Brain pericyte (primary cell): Measurements from ENCODE around the gene SNTG2.

Experiments used
- DNase-seq: peaks from one replicate; pipeline ENCODE4 v3.0.0-alpha.2; 2012; ENCODE audit warnings: low read depth, low spot score

SNTG2 gene

GRCh38 chr2:951224-952006 lies 766 bp downstream of the SNTG2 start:
- no peak for DNase-seq

DNA sequence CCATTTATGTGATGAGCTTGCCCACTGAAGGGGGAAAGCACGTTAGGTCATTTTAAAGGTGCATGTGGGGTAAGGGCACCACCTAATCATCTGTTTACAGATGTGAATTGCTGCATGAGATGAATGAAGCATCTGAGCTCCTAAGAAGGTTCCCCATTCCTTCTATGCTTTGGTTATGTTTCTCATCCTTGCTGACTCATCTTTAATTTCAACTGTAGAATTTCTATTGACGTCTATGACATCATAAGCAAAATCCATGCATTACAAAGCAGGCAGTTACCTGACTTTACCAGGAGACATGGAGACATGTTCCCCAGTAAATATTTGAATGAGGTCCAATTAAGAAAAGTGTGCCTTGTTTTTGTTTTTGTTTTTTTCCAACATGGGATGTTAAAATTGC lies 2.8 kb downstream of the SNTG2 start:
- no peak for DNase-seq

- DNase-seq, result no peak
Measured at GRCh38 chr2:953975-954686, 3.5 kb downstream of the SNTG2 start.

DNA sequence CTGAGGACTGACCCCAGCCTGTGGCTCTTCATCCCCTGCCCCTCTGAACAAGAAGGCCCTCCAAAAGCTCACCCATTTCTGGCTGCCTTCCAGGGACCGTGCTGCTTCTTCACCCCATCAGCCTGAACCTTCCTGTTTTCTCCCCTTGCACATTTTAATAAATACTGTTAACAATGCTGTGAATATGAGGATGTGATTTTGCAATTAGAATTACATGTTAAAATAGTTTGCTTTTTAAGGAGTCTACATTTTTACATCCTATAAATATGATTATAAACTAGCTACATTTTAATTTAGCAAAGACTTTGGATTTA lies 4.0 kb downstream of the SNTG2 start:
- no peak for DNase-seq

GRCh38 chr2:955829-956731 lies 5.4 kb downstream of the SNTG2 start:
- no peak for DNase-seq

DNA sequence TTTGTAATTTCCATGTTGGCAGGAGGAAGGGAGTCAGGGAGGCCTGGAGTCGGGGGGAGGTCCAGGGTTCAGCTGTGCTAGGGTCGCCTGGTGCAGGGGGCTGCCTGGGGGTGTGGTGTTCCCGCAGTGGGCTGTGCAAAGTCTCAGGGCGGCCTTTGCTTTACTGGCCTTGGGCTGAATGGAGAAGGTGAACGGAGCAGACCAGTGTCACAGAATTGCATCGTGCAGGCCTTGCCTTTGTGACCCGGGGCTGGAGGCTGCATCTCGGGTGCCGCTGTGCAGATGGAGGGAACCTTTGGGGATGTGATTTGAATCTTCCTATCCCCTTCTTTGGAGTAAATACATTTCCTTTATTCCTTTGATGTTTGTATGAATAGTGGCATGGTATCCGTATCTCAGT lies 8.8 kb downstream of the SNTG2 start:
- no peak for DNase-seq

GRCh38 chr2:960061-960736 lies 9.6 kb downstream of the SNTG2 start:
- DNase-seq, result no peak

DNA sequence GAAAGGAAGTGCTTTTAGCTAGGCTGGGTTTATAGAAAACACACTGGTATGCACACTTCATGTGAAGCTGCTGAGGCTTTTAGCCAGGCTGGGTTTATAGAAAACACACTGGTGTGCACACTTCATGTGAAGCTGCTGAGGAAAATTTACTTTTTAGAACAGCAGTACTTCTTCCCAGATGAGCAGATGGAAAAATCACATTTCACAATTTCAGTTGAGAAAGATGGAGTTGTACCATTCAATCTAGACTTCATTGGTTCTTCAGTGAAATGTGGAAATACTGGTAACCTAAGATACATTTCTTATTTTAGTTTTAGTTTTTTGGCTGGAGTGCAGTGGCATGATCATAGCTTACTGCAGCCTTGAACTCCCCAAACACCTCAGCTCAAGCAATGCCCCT lies 11.1 kb downstream of the SNTG2 start:
- no peak for DNase-seq

- no peak for DNase-seq
Measured at GRCh38 chr2:963876-964275, 13.2 kb downstream of the SNTG2 start.

- no peak for DNase-seq
Measured at GRCh38 chr2:964562-964961, 13.9 kb downstream of the SNTG2 start.

DNA sequence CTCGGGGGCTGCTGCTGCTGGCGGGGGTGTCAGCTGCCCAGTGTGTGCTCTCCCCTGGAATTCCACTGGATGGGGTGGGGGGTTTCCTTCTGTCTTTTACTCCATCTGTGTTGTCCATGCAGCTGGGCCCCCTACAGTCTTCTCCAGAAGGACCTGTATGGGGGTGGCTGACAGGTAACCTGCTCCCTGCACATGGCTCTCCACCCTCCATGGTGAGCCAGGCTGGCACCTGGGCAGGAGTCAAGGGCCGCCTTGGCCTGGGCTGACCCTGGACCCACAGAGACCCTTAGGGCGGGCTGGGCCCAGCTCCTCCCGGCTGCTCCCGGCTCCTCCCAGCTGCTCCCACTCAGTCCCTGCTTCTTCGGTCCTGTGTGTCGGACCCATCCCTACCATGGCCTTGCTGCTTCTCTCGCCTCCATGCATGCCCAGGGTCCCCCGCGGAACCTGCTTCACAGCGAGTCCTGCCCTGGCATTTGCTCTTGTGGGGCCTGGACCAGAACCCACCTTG lies 15.0 kb downstream of the SNTG2 start:
- no peak for DNase-seq

- no peak for DNase-seq
Measured at GRCh38 chr2:973129-973528, 22.5 kb downstream of the SNTG2 start.

DNA sequence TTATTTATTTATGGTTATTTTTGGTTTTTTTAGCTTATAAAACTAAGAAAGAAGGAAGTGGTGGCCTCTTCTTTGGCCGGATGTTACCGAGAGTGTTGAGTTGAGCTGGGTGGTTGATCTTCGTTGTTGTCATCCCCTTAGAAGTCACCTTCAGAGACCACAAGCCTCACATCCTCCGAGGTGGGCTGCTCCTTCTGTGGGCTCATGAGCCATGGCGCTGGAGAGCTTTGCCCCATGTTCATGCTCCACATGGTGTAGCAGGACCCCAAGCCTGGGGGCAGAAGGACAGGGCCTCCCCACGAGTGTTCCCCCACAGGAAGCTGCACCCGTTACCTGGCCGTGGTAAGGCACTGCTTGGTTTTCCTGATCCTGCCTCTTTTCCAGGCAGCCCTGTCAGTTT lies 23.4 kb downstream of the SNTG2 start:
- DNase-seq, result no peak

DNA sequence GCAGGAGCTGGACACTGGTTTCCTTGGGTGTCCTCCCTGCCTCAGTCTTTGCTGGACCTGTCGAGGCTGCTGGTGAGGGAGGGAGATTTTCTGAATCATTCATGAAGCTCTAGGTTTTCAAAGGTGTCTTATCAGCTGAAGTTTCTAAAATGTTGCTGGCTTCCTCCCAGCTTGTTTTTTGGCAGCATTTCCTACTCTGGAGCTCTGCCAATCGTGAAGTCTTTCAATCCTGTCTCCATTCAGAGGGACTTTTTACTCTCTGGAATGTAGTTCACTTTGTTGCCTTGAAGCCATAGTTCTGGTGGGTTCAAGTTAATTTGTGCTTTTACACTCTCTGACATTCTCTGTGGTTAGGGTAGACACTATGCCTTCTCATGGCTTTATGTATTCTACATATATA lies 23.9 kb downstream of the SNTG2 start:
- DNase-seq, result no peak

- DNase-seq, result no peak
Measured at GRCh38 chr2:975095-975494, 24.4 kb downstream of the SNTG2 start.

GRCh38 chr2:979069-979928 lies 28.6 kb downstream of the SNTG2 start:
- DNase-seq, result no peak

GRCh38 chr2:980176-980575 lies 29.5 kb downstream of the SNTG2 start:
- no peak for DNase-seq

GRCh38 chr2:981258-981657 lies 30.6 kb downstream of the SNTG2 start:
- no peak for DNase-seq

DNA sequence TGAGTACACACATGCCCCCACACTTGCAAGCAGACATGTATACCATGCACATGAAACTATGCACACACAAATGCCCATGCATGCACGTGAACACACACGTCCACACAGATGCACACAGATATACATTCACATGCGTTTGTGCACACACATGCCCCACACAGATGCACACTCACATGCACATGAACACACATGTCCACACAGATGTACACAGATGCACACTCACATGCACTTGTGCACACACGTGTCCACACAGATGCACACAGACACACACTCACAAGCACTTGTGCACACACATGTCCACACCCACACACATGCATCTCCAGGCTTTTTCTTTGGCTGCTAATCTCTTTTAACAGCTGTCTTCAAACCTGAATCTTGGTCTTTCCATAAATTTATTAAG lies 31.1 kb downstream of the SNTG2 start:
- DNase-seq, result no peak

GRCh38 chr2:985317-985898 lies 34.8 kb downstream of the SNTG2 start:
- DNase-seq, result no peak
